WTC11 (cell line): ENCODE data around the gene VIT. TPM values are rescaled to one million over a fixed set of nuclear protein-coding genes. Genes with fewer than 3 reads are reported as not detected.

Source experiments
- ATAC-seq: fragments of 200-7000 bp; cut with Tn5 transposase; 2 replicates; pipeline ENCODE4 v1.10.0; 2021; ENCODE audit warnings: mild to moderate bottlenecking, moderate library complexity
- CTCF ChIA-PET: fragments of 300-600 bp; sonication (Branson Sonifier 250); formaldehyde crosslinking; loops from one replicate; lab custom pipeline; 2021; ENCODE audit warnings: antibody characterized with exemption; lab: Charles Lee
- POLR2A ChIA-PET: fragments of 350-600 bp; sonication (Branson Sonifier 250); formaldehyde crosslinking; loops from one replicate; lab custom pipeline; 2021; ENCODE audit warnings: antibody characterized with exemption; lab: Charles Lee
- DNase-seq: peaks from one replicate; pipeline ENCODE4 v3.0.0; 2021; ENCODE audit warnings: low spot score
- H3K27ac Mint-ChIP-seq: 2 replicates; pipeline ENCODE4 v1.8.0; 2021; ENCODE audit warnings: mixed read lengths
- H3K27me3 Mint-ChIP-seq: 2 replicates; pipeline ENCODE4 v1.8.0; 2021; ENCODE audit warnings: low read depth, mild to moderate bottlenecking, moderate library complexity, mixed read lengths
- H3K36me3 Mint-ChIP-seq: 2 replicates; pipeline ENCODE4 v1.8.0; 2021; ENCODE audit warnings: mixed read lengths
- H3K4me1 Mint-ChIP-seq: 2 replicates; pipeline ENCODE4 v1.8.0; 2022; ENCODE audit warnings: mixed read lengths
- H3K4me3 Mint-ChIP-seq: 2 replicates; pipeline ENCODE4 v1.8.0; 2021; ENCODE audit warnings: mild to moderate bottlenecking, moderate library complexity, mixed read lengths
- H3K9me3 Mint-ChIP-seq: 2 replicates; pipeline ENCODE4 v1.8.0; 2021; ENCODE audit warnings: mixed read lengths
- AFF4 ChIP-seq: sonication (generic); formaldehyde crosslinking; IDR thresholded peaks from 2 replicates; pipeline ENCODE4 v1.8.1; 2023; ENCODE audit warnings: mild to moderate bottlenecking, missing genetic modification reagents, borderline replicate concordance
- FOXK1 ChIP-seq: sonication (generic); formaldehyde crosslinking; IDR thresholded peaks from 2 replicates; pipeline ENCODE4 v1.8.0; 2022; ENCODE audit warnings: mild to moderate bottlenecking, moderate library complexity, missing genetic modification reagents
- HMGXB4 ChIP-seq: sonication (generic); formaldehyde crosslinking; IDR thresholded peaks from 2 replicates; pipeline ENCODE4 v1.8.1; 2023; ENCODE audit warnings: mild to moderate bottlenecking, moderate library complexity, missing genetic modification reagents
- JAZF1 ChIP-seq: fragments of 250-450 bp; sonication (Bioruptor Pico); IDR thresholded peaks from 2 replicates; pipeline ENCODE4 v1.9.0; 2021; ENCODE audit warnings: moderate library complexity, mild to moderate bottlenecking, inconsistent platforms
- KAT7 ChIP-seq: sonication (generic); formaldehyde crosslinking; IDR thresholded peaks from 2 replicates; pipeline ENCODE4 v1.8.1; 2023; ENCODE audit warnings: missing genetic modification reagents, mild to moderate bottlenecking, borderline replicate concordance
- NR2C2 ChIP-seq: sonication (generic); formaldehyde crosslinking; IDR thresholded peaks from 2 replicates; pipeline ENCODE4 v1.8.0; 2022; ENCODE audit warnings: mild to moderate bottlenecking, missing genetic modification reagents
- OVOL2 ChIP-seq: fragments of 250-450 bp; sonication (Bioruptor Pico); IDR thresholded peaks from 2 replicates; pipeline ENCODE4 v1.9.0; 2021; ENCODE audit warnings: mild to moderate bottlenecking, borderline replicate concordance
- PRRX2 ChIP-seq: fragments of 250-450 bp; sonication (Bioruptor Pico); IDR thresholded peaks from 2 replicates; pipeline ENCODE4 v1.8.0; 2021; ENCODE audit warnings: mild to moderate bottlenecking
- SOX15 ChIP-seq: fragments of 250-450 bp; sonication (Bioruptor Pico); IDR thresholded peaks from 2 replicates; pipeline ENCODE4 v1.9.0; 2021; ENCODE audit warnings: mild to moderate bottlenecking
- TCF7 ChIP-seq: sonication (generic); formaldehyde crosslinking; IDR thresholded peaks from 2 replicates; pipeline ENCODE4 v1.8.0; 2022; ENCODE audit warnings: mild to moderate bottlenecking, low read depth, missing genetic modification reagents, moderate library complexity
- TEAD1 ChIP-seq: sonication (generic); formaldehyde crosslinking; IDR thresholded peaks from 2 replicates; pipeline ENCODE4 v1.8.0; 2022; ENCODE audit warnings: mild to moderate bottlenecking, missing genetic modification reagents
- ZNF138 ChIP-seq: sonication (generic); formaldehyde crosslinking; conservative IDR thresholded peaks from 2 replicates; pipeline ENCODE4 v1.8.1; 2022; ENCODE audit warnings: mild to moderate bottlenecking, moderate library complexity, missing genetic modification reagents
- ZNF219 ChIP-seq: sonication (generic); formaldehyde crosslinking; IDR thresholded peaks from 2 replicates; pipeline ENCODE4 v1.8.0; 2023; ENCODE audit warnings: missing genetic modification reagents, mild to moderate bottlenecking, borderline replicate concordance
- ZNF396 ChIP-seq: fragments of 250-450 bp; sonication (Bioruptor Pico); IDR thresholded peaks from 2 replicates; pipeline ENCODE4 v1.8.0; 2021; ENCODE audit warnings: mild to moderate bottlenecking, moderate library complexity, borderline replicate concordance
- ZNF512 ChIP-seq: sonication (generic); formaldehyde crosslinking; IDR thresholded peaks from 2 replicates; pipeline ENCODE4 v1.8.1; 2022; ENCODE audit warnings: missing genetic modification reagents, borderline replicate concordance
- total RNA-seq: library from RNA; stranded (reverse); gene quantifications from 3 replicates; pipeline ENCODE4 v1.2.3, GENCODE V29; 2021
- TF ChIP-seq, protein P1 (sequence below): sonication (generic); formaldehyde crosslinking; IDR thresholded peaks from 2 replicates; pipeline ENCODE4 v1.8.1; 2022; ENCODE audit warnings: mild to moderate bottlenecking, missing genetic modification reagents, moderate library complexity, borderline replicate concordance
- TF ChIP-seq, protein P2 (sequence below): sonication (generic); formaldehyde crosslinking; IDR thresholded peaks from 2 replicates; pipeline ENCODE4 v1.8.0; 2022; ENCODE audit warnings: missing genetic modification reagents
- TF ChIP-seq, protein P3 (sequence below): fragments of 200-600 bp; IDR thresholded peaks from 2 replicates; pipeline ENCODE4 v1.8.0; 2022; ENCODE audit warnings: antibody characterized with exemption

Gene VIT
- total RNA-seq, 1 experiment from 2014 or later: 0.46 TPM

GRCh38 chr2:36705326-36706020, 9.0 kb downstream of the VIT start (continued):
- TF ChIP-seq JAZF1 (no peak), KAT7 (CRISPR knock-in tag) (no peak), ZNF138 (CRISPR knock-in tag) (no peak), ZNF512 (CRISPR knock-in tag) (no peak), SOX15 (no peak), OVOL2 (CRISPR knock-in tag) (no peak), TCF7 (CRISPR knock-in tag) (no peak)
- TF ChIP-seq, protein P1, sequence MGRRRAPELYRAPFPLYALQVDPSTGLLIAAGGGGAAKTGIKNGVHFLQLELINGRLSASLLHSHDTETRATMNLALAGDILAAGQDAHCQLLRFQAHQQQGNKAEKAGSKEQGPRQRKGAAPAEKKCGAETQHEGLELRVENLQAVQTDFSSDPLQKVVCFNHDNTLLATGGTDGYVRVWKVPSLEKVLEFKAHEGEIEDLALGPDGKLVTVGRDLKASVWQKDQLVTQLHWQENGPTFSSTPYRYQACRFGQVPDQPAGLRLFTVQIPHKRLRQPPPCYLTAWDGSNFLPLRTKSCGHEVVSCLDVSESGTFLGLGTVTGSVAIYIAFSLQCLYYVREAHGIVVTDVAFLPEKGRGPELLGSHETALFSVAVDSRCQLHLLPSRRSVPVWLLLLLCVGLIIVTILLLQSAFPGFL: no peak
- TF ChIP-seq, protein P2, sequence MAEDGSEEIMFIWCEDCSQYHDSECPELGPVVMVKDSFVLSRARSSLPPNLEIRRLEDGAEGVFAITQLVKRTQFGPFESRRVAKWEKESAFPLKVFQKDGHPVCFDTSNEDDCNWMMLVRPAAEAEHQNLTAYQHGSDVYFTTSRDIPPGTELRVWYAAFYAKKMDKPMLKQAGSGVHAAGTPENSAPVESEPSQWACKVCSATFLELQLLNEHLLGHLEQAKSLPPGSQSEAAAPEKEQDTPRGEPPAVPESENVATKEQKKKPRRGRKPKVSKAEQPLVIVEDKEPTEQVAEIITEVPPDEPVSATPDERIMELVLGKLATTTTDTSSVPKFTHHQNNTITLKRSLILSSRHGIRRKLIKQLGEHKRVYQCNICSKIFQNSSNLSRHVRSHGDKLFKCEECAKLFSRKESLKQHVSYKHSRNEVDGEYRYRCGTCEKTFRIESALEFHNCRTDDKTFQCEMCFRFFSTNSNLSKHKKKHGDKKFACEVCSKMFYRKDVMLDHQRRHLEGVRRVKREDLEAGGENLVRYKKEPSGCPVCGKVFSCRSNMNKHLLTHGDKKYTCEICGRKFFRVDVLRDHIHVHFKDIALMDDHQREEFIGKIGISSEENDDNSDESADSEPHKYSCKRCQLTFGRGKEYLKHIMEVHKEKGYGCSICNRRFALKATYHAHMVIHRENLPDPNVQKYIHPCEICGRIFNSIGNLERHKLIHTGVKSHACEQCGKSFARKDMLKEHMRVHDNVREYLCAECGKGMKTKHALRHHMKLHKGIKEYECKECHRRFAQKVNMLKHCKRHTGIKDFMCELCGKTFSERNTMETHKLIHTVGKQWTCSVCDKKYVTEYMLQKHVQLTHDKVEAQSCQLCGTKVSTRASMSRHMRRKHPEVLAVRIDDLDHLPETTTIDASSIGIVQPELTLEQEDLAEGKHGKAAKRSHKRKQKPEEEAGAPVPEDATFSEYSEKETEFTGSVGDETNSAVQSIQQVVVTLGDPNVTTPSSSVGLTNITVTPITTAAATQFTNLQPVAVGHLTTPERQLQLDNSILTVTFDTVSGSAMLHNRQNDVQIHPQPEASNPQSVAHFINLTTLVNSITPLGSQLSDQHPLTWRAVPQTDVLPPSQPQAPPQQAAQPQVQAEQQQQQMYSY: no peak
- TF ChIP-seq, all 79 proteins: peak for 0

DNA sequence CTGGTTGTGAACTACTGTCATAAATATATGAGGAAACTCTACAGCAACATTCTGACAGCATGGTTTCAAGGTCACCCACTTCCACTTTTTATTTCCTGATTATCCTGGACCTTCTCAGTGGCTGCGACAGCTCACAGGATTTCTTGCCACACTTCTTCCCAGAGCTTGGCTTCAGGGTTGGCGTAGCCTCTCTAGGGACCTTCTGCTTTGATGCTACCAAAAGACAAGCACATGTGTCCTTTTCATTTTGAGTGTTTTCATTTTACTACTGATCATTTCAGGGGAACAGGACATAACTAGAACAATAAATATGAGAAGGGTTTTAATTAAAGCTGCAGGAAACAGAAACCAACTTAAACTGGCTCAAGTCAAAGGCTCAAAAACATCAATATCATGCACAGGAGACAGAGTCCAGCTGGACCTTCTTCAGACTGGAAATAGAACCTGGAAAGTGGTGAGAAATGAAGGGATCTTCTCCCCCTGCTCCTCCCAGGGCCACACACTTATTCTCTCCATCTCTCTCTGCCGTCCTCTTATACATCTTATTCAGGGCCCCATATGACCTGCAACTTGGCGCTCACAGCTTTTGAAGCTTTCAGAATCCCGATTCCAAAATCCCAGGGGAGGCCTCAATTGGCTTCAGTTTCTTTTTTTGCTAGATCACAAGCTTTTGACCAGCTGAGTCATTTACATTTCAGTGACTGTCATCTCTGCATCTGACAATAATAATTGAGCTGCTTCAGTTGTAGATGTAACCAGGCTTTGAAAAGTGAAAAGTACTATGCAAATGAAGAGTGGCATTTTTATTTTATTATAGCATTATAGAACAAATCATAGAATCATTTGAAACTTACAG, 9.7 kb downstream of the VIT start:
- Mint-ChIP-seq H3K9me3 (peaks cover 10% of the 10 kb centered on the region), H3K4me3 (no peak overlapping the region), H3K27me3 (peaks cover 3% of the 10 kb centered on the region; the same call in 1 of the 2 replicates), H3K4me1 (peaks cover 12% of the 10 kb centered on the region), H3K36me3 (peaks cover 9% of the 10 kb centered on the region), H3K27ac (no peak overlapping the region)
- CTCF ChIA-PET: interaction anchor here (1.8 kb wide), 1 partner anchor 64 kb away, joined by 6 read pairs; no protein-coding TSS in a partner anchor
- no peak for TF ChIP-seq AFF4 (CRISPR knock-in tag)
- no peak for TF ChIP-seq ZNF219
- TF ChIP-seq FOXK1: no peak
- no peak for TF ChIP-seq NR2C2 (CRISPR knock-in tag)
- TF ChIP-seq, protein P3, sequence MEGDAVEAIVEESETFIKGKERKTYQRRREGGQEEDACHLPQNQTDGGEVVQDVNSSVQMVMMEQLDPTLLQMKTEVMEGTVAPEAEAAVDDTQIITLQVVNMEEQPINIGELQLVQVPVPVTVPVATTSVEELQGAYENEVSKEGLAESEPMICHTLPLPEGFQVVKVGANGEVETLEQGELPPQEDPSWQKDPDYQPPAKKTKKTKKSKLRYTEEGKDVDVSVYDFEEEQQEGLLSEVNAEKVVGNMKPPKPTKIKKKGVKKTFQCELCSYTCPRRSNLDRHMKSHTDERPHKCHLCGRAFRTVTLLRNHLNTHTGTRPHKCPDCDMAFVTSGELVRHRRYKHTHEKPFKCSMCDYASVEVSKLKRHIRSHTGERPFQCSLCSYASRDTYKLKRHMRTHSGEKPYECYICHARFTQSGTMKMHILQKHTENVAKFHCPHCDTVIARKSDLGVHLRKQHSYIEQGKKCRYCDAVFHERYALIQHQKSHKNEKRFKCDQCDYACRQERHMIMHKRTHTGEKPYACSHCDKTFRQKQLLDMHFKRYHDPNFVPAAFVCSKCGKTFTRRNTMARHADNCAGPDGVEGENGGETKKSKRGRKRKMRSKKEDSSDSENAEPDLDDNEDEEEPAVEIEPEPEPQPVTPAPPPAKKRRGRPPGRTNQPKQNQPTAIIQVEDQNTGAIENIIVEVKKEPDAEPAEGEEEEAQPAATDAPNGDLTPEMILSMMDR: no peak
- no peak for TF ChIP-seq SOX15
- TF ChIP-seq HMGXB4 (CRISPR knock-in tag): no peak
- no peak for TF ChIP-seq PRRX2
- TF ChIP-seq ZNF396 (CRISPR knock-in tag): no peak
- TF ChIP-seq TEAD1 (CRISPR knock-in tag): no peak
- ATAC-seq (no peak), DNase-seq (no peak)
- POLR2A ChIA-PET: no interaction called here
